HG03354 (cell line): Measurements from ENCODE around the gene SARDH.

Experiments
- ATAC-seq: cut with Tn5 transposase; IDR thresholded peaks from one replicate; pipeline ENCODE4 v1.9.1; 2021; ENCODE audit warnings: mild to moderate bottlenecking; ENCODE audit not compliant: unreplicated experiment, poor library complexity, severe bottlenecking

The SARDH gene

DNA sequence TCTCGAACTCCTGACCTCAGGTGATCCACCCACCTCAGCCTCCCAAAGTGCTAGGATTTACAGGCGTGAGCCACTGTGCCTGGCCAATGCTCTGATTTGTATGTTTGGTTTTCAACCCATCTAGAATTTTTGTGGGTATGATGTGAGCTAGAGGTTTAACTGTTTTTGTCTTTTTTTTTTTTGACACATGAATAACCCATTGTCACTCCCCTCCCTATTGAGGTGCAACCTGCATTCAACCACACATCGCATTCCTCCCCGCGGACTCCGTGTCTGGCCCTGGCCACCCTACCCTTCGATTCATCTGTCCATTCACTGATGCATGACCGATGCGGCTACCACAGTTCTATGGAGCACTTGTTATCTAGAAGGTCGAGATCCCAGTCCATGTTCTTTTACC is 119.4 kb downstream of the SARDH start:
- no peak for ATAC-seq

DNA sequence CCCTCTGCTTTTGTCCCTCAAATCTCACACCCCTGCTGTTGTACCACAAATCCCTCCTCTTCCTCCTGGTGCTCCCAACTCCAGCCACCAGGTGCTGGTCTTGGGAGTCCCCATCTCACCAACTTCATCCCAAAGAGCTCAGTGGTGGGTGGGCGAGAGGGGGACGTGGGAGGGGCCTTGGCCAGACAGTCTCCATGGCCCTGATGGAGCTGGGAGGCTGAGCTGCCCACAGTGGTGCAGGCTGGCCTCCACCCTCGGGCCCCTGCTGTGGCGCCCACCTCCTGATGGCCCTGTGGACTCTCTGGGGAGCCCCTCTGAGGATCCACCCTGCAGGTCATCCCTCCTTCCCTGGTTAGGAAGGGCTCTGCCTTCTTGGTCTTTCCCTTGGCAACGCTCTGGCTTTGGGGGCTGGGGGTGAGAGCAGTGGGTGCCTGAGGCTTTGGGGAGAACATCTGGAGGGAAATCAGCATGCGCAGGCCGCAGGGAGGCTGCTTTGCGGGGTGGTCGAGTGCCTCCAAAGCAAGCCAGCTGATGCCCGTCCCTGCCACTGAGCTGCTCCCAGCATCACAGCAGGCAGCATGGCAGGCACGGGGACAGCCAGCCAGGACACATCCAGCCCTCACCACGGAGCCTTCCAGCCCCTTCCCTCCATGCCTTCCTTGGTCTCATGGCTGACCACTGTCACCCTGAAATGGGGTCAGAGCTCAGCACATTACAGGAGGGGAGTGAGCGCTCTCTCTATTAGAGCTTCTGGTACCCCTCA is 121.3 kb downstream of the SARDH start:
- no peak for ATAC-seq

DNA sequence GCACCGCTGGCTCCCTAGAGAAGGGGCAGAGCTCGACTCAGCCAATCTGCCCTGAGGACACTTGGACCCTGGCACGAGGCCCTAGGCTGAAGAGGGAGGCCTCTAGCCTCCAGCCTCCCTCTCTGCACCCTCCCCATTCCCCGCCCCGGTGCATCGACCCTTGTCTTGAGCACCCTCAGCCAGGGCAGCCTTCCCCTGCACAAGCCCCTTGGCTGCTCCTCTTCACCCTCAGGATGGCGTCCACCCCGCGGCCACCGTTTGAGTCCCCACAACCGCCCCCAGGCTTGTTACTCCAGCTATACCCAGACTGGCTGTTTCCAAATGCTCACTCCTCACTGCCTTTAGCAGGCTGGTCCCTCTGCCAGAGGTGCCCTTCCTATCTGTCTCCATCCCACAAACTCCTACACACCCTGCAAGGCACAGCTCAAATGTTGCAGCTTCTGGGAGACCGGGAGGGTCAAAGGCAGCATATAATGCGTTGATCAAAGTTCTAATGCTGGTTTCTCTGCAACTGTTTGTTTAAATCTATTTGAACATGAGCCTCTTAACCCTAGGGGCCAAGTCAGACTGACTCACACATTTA is 122.5 kb downstream of the SARDH start:
- ATAC-seq, result no peak

DNA sequence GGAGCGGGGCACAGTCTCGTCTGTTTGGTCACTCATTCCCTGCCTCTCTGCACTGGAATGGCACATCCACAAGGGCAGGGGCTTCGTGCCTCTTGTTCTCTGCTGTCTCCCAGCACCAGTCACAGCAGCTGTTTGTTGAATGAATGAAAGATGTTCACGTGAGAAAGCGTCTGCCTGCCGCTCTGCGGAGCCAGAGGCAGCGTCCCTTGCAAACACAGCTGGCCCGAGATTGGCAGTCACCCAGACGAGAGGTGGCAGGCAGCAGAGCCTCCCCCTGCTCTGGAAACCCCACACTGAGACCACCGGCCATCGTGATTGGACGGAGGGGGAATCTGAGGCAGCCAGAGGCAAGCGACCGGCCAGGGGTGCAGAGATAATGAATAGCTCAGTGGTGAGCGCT is 123.0 kb downstream of the SARDH start:
- no peak for ATAC-seq

DNA sequence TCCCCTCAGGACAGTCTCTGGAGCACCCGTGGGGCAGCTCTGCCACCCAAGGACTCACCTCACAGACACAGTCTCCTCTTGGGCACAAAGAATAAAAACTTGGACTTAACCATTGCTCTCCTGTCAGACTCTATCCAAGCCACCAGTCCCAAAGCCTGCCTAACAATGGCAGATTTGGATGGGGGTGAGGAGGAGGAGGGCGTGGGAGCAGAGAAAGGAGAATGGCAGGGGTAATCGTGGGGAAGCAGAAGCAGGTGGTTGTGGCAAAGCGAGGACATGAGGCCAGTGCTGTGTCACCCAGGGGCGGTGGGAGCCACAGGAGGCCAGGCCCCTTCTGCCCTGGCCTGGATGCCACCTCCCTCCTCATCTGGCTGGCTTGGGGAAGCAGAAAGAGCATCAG is 123.5 kb downstream of the SARDH start:
- ATAC-seq, result no peak

DNA sequence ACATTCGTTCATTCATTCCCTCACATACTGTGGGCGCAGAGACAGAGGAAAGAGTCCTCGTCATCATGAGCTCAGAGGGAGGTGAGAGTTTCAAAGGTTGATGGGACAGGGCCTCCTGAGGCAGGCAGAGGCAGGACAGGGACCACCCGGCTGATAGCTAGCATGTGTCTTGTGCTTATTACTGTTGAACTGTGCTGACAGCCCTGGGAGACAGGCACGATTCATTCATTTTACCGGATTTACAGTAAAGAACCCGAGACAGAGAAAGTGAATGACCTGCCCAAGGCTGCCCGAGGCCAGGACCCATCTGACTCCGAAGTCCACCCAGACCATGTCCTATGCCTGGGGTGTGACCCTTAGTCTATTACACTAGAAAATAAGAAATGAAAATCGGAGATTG is 124.1 kb downstream of the SARDH start:
- ATAC-seq, result no peak
